ENCODE results near the gene SERPINA12.

Gene SERPINA12

GRCh38 chr14:94501588-94502516 is 7.4 kb downstream of the SERPINA12 start:
- Histone ChIP-seq H3K4me3 (ENCODE audit: low read depth, low read length) (no peak overlapping the region), H3K27me3 (no peaks in the 10 kb centered on the region), H3K36me3 (no peaks in the 10 kb centered on the region), H3K4me1 (no peaks in the 10 kb centered on the region), H3K9me3 (no peaks in the 10 kb centered on the region)
- DNase-seq: no peak
- no peak for TF ChIP-seq CTCF (IDR thresholded peaks at IDR 0.05; ENCODE audit: low read depth, low read length)

GRCh38 chr14:94500264-94500663 is 9.0 kb downstream of the SERPINA12 start:
- no peak overlapping the region for H3K4me3 ChIP-seq (ENCODE audit: low read depth, low read length)
- no peaks in the 10 kb centered on the region for H3K4me1 ChIP-seq
- TF ChIP-seq CTCF (IDR thresholded peaks at IDR 0.05; ENCODE audit: low read depth, low read length): no peak
- H3K27me3 ChIP-seq: no peaks in the 10 kb centered on the region
- no peak for DNase-seq
- no peaks in the 10 kb centered on the region for H3K9me3 ChIP-seq
- H3K36me3 ChIP-seq: no peaks in the 10 kb centered on the region

- Histone ChIP-seq H3K36me3 (no peaks in the 10 kb centered on the region), H3K9me3 (no peaks in the 10 kb centered on the region), H3K4me3 (ENCODE audit: low read depth, low read length) (no peak overlapping the region), H3K27me3 (no peaks in the 10 kb centered on the region), H3K4me1 (no peaks in the 10 kb centered on the region)
- no peak for TF ChIP-seq CTCF (IDR thresholded peaks at IDR 0.05; ENCODE audit: low read depth, low read length)
- DNase-seq: no peak
Measured at GRCh38 chr14:94499673-94500072, 9.6 kb downstream of the SERPINA12 start.

GRCh38 chr14:94498215-94498614 is 11.1 kb downstream of the SERPINA12 start:
- DNase-seq: no peak
- Histone ChIP-seq H3K4me3 (ENCODE audit: low read depth, low read length) (no peak overlapping the region), H3K9me3 (no peaks in the 10 kb centered on the region), H3K4me1 (no peaks in the 10 kb centered on the region), H3K27me3 (no peaks in the 10 kb centered on the region), H3K36me3 (no peaks in the 10 kb centered on the region)
- no peak for TF ChIP-seq CTCF (IDR thresholded peaks at IDR 0.05; ENCODE audit: low read depth, low read length)

GRCh38 chr14:94494085-94494484 is 15.2 kb downstream of the SERPINA12 start:
- Histone ChIP-seq H3K4me1 (no peaks in the 10 kb centered on the region), H3K4me3 (ENCODE audit: low read depth, low read length) (no peak overlapping the region), H3K36me3 (no peaks in the 10 kb centered on the region), H3K27me3 (peaks cover 4% of the 10 kb centered on the region), H3K9me3 (no peaks in the 10 kb centered on the region)
- no peak for DNase-seq
- TF ChIP-seq CTCF (IDR thresholded peaks at IDR 0.05; ENCODE audit: low read depth, low read length): no peak

- Histone ChIP-seq H3K4me3 (ENCODE audit: low read depth, low read length) (no peak overlapping the region), H3K4me1 (no peaks in the 10 kb centered on the region), H3K9me3 (no peaks in the 10 kb centered on the region), H3K36me3 (no peaks in the 10 kb centered on the region), H3K27me3 (peaks cover 21% of the 10 kb centered on the region)
- DNase-seq: no peak
- no peak for TF ChIP-seq CTCF (IDR thresholded peaks at IDR 0.05; ENCODE audit: low read depth, low read length)
Measured at GRCh38 chr14:94491511-94491910, 17.8 kb downstream of the SERPINA12 start.

Measured in BE2C (cell line).